ENCODE results near the gene LSP1.

DNA sequence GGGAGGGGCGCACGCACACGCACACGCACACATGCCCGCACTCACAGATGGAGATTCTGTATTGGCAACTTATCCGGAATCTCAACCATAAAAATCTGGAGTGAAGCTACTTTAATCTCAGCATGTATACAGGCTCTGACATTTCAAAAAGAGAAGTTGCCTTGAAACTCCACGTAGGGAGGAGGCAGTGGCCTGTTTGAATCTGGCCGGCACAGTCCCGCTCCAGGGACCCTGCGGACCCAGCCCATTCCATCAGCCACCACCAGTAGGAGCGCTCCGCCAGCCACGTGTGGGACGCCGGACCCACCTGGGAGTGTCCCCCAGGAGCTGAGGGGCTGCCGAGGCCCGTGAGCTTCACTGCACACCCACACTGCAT lies 20.0 kb upstream of the LSP1 start:
- TF ChIP-seq CHD1 (IDR thresholded peaks at IDR 0.05; ENCODE audit: low read depth, low read length), result no peak
- no peak for TF ChIP-seq CEBPB (IDR thresholded peaks at IDR 0.05; ENCODE audit: low read depth, low read length)
- TF ChIP-seq MAZ (IDR thresholded peaks at IDR 0.05; ENCODE audit: borderline replicate concordance, low read depth, low read length), result no peak
- no peak for TF ChIP-seq CTCF (conservative IDR thresholded peaks at IDR 0.05; ENCODE audit: low read depth, low read length)
- TF ChIP-seq RAD21 (IDR thresholded peaks at IDR 0.05; ENCODE audit: low read length), result no peak
- TF ChIP-seq POLR2A (IDR thresholded peaks at IDR 0.05; ENCODE audit: low read depth, low read length), result no peak
- TF ChIP-seq ELK1 (IDR thresholded peaks at IDR 0.05; ENCODE audit: borderline replicate concordance, low read depth, low read length), result no peak
- no peak for TF ChIP-seq RCOR1 (IDR thresholded peaks at IDR 0.05; ENCODE audit: insufficient replicate concordance, low read length)
- TF ChIP-seq, protein P1, sequence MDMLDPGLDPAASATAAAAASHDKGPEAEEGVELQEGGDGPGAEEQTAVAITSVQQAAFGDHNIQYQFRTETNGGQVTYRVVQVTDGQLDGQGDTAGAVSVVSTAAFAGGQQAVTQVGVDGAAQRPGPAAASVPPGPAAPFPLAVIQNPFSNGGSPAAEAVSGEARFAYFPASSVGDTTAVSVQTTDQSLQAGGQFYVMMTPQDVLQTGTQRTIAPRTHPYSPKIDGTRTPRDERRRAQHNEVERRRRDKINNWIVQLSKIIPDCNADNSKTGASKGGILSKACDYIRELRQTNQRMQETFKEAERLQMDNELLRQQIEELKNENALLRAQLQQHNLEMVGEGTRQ (IDR thresholded peaks at IDR 0.05; ENCODE audit: low read depth, low read length), result no peak
- TF ChIP-seq SMC3 (IDR thresholded peaks at IDR 0.05; ENCODE audit: low read depth, low read length), result no peak
